ENCODE measurements around the gene ELK4. TPM values are rescaled to one million over a fixed set of nuclear protein-coding genes. Genes with fewer than 3 reads are reported as not detected.

ELK4 gene
- total RNA-seq, 4 donors from 2014 or later: 20.7 to 37.5 (median 27.8) TPM

- ATAC-seq (ENCODE audit: low FRiP score) (no peak), DNase-seq (ENCODE audit: low spot score) (no peak)
- TF ChIP-seq, protein P1, sequence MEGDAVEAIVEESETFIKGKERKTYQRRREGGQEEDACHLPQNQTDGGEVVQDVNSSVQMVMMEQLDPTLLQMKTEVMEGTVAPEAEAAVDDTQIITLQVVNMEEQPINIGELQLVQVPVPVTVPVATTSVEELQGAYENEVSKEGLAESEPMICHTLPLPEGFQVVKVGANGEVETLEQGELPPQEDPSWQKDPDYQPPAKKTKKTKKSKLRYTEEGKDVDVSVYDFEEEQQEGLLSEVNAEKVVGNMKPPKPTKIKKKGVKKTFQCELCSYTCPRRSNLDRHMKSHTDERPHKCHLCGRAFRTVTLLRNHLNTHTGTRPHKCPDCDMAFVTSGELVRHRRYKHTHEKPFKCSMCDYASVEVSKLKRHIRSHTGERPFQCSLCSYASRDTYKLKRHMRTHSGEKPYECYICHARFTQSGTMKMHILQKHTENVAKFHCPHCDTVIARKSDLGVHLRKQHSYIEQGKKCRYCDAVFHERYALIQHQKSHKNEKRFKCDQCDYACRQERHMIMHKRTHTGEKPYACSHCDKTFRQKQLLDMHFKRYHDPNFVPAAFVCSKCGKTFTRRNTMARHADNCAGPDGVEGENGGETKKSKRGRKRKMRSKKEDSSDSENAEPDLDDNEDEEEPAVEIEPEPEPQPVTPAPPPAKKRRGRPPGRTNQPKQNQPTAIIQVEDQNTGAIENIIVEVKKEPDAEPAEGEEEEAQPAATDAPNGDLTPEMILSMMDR (IDR thresholded peaks at IDR 0.05): no peak
These were observed 39.3 kb downstream of the ELK4 start for GRCh38 chr1:205592443-205593003.

GRCh38 chr1:205591522-205592351 is 40.1 kb downstream of the ELK4 start:
- TF ChIP-seq, protein P1 (IDR thresholded peaks at IDR 0.05): peak in 2 of 3 donors; percentile 93 to 94
- DNase-seq (ENCODE audit: low spot score): peak; percentile 86
- ATAC-seq (ENCODE audit: low FRiP score): peak; percentile 87

GRCh38 chr1:205590777-205591513 is 40.9 kb downstream of the ELK4 start:
- TF ChIP-seq, protein P1 (IDR thresholded peaks at IDR 0.05): no peak
- ATAC-seq (ENCODE audit: low FRiP score): no peak
- no peak for DNase-seq (ENCODE audit: low spot score)

DNA sequence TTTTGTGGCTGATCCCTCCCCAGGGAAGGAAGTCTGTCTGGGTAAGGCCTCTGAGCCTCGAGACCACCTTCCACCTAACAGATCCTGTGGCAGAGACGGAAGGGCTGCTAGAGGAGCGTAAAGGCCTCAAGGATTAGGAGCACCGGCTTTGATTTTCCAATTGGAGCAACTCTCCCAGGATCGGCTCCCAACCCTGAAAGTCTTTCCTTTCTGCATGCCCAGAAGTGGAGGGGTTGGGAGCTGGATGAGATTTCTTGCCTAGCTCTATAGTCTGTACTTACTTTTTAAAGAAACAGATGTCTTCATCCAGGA is 41.4 kb downstream of the ELK4 start:
- ATAC-seq (ENCODE audit: low FRiP score) (no peak), DNase-seq (ENCODE audit: low spot score) (no peak)
- TF ChIP-seq, protein P1 (IDR thresholded peaks at IDR 0.05): no peak

- ATAC-seq (ENCODE audit: low FRiP score) (no peak), DNase-seq (ENCODE audit: low spot score) (no peak)
- TF ChIP-seq, protein P1 (IDR thresholded peaks at IDR 0.05): no peak
These were observed 42.0 kb downstream of the ELK4 start for GRCh38 chr1:205589618-205590456.

DNA sequence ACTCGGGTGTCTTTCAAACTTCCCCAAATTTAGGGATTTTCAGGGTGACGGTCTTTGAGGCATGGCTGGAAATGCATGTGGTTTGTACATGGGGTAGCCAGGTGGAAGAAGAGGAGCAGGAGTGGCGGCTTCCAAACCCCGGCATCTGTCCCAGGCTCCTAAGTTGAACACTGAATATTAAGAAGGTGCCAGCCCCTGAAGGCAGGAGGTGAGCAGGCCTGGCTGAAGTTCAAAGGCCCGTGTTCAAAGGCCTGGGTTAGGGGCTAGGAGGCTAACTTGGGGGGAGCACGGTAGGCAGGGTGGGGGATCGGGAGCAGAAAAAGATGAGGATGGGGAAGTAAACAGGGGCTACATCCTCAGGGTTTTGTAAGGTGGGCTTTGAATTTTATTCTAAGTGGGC is 42.8 kb downstream of the ELK4 start:
- TF ChIP-seq, protein P1 (IDR thresholded peaks at IDR 0.05): no peak
- no peak for DNase-seq (ENCODE audit: low spot score)
- no peak for ATAC-seq (ENCODE audit: low FRiP score)

Measured in omental fat pad (tissue), 4 donors.